AG08396 (cell line): Measurements from ENCODE around the gene SLC25A38.
"Not testable (repeated sequence)": the region's sequence is repeated elsewhere in the genome, so short reads cannot be mapped to it uniquely, and the experiment has no call there.

Source experiments
- DNase-seq: peaks from one replicate; pipeline ENCODE4 v3.0.0; 2012; ENCODE audit warnings: low spot score, mixed read lengths

Gene SLC25A38

GRCh38 chr3:39383045-39383880 is at the start of gene SLC25A38:
SLC25A38 (plus strand) TSS chr3:39383370; CDS start chr3:39383725, 355 bp downstream.
- peak; percentile 87 for DNase-seq

GRCh38 chr3:39333607-39334006 is 49.6 kb upstream of the SLC25A38 start:
- no peak for DNase-seq

- DNase-seq: no peak
These were observed 49.0 kb upstream of the SLC25A38 start for GRCh38 chr3:39334205-39334604.

- no peak for DNase-seq
These were observed 45.0 kb upstream of the SLC25A38 start for GRCh38 chr3:39338201-39338600.

GRCh38 chr3:39339086-39339485 is 44.1 kb upstream of the SLC25A38 start:
- no peak for DNase-seq

GRCh38 chr3:39343076-39343717 is 40.0 kb upstream of the SLC25A38 start:
- no peak for DNase-seq

- no peak for DNase-seq
These were observed 39.4 kb upstream of the SLC25A38 start for GRCh38 chr3:39343760-39344159.

- DNase-seq: no peak
These were observed 38.3 kb upstream of the SLC25A38 start for GRCh38 chr3:39344746-39345344.

GRCh38 chr3:39346785-39347585 is 36.2 kb upstream of the SLC25A38 start:
- DNase-seq: no peak

GRCh38 chr3:39347586-39347876 is 35.6 kb upstream of the SLC25A38 start:
- no peak for DNase-seq

GRCh38 chr3:39349080-39349479 is 34.1 kb upstream of the SLC25A38 start:
- no peak for DNase-seq

GRCh38 chr3:39350714-39351113 is 32.5 kb upstream of the SLC25A38 start:
- DNase-seq: no peak

GRCh38 chr3:39351134-39351533 is 32.0 kb upstream of the SLC25A38 start:
- DNase-seq: not testable (repeated sequence)

GRCh38 chr3:39353168-39353927 is 29.8 kb upstream of the SLC25A38 start:
- DNase-seq: not testable (repeated sequence)

GRCh38 chr3:39358333-39358732 is 24.8 kb upstream of the SLC25A38 start:
- no peak for DNase-seq

- DNase-seq: no peak
These were observed 21.8 kb upstream of the SLC25A38 start for GRCh38 chr3:39361252-39361927.

- no peak for DNase-seq
These were observed 21.0 kb upstream of the SLC25A38 start for GRCh38 chr3:39362192-39362591.

- DNase-seq: no peak
These were observed 20.4 kb upstream of the SLC25A38 start for GRCh38 chr3:39362812-39363211.

GRCh38 chr3:39370450-39370849 is 12.7 kb upstream of the SLC25A38 start:
- DNase-seq: not testable (repeated sequence)

GRCh38 chr3:39372833-39373232 is 10.3 kb upstream of the SLC25A38 start:
- DNase-seq: no peak
